Measurements from ENCODE around the gene FIG4.

DNA sequence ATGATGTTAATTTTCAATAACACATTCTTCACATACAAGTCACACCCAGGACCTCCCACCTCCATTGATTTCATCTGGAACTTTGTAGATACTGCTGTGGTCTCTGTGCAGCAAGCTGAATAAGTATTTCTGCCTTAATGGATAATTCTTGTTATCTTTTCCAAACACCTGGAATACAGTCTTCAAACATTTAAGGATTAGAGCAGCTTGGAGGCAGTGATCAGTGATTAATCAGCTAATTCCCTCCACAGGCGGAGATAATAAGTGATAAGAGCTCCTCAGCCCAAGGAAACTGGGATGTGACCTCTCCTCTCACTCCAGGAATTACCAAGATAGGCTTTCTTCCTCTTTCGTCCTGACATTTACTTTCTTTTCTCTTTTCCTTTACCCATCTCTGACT lies 110.7 kb downstream of the FIG4 start:
- TF ChIP-seq FOXK2 (IDR thresholded peaks at IDR 0.05) (no peak), CTBP1 (IDR thresholded peaks at IDR 0.05; ENCODE audit: borderline replicate concordance) (no peak), NFRKB (IDR thresholded peaks at IDR 0.05) (no peak), SUZ12 (IDR thresholded peaks at IDR 0.05) (no peak), ELF4 (IDR thresholded peaks at IDR 0.05) (no peak), FOXM1 (IDR thresholded peaks at IDR 0.05; ENCODE audit: borderline replicate concordance) (no peak), BHLHE40 (IDR thresholded peaks at IDR 0.05; ENCODE audit: borderline replicate concordance) (no peak), ZNF384 (IDR thresholded peaks at IDR 0.05) (no peak), TARDBP (IDR thresholded peaks at IDR 0.05) (no peak)
